Body of pancreas (tissue), 4 donors: ENCODE data around the gene SHC4.

Experiments
- CTCF ChIP-seq, 7 experiments: fragments of 450-650 bp in 4 of 7; fragments of 200-600 bp in 3 of 7; sonication (generic) in 3 of 7; IDR thresholded peaks; one replicate each; pipeline ENCODE4 v1.5.1; 2016 to 2019; ENCODE audit warnings: antibody characterized with exemption in 7 of 7
- POLR2A ChIP-seq, 3 donors: fragments of 450-650 bp; IDR thresholded peaks; one replicate each; pipeline ENCODE4 v1.6.1; 2016; ENCODE audit warnings: antibody characterized with exemption in 3 of 3, mild to moderate bottlenecking in 2 of 3

GRCh38 chr15:48976444-48977088 is 12.8 kb upstream of the SHC4 start:
- TF ChIP-seq CTCF (IDR thresholded peaks at IDR 0.05) (no peak), POLR2A (IDR thresholded peaks at IDR 0.05) (no peak)
